Anterior cingulate cortex (tissue), 58 donors: ENCODE results near the gene COG5.
"Not testable (repeated sequence)": the region's sequence is repeated elsewhere in the genome, so short reads cannot be mapped to it uniquely, and the experiment has no call there.

Source experiments
- DNase-seq, 58 donors: peaks; one replicate each; lab custom pipeline; 2025; lab: John Stamatoyannopoulos, UW

Gene COG5

DNA sequence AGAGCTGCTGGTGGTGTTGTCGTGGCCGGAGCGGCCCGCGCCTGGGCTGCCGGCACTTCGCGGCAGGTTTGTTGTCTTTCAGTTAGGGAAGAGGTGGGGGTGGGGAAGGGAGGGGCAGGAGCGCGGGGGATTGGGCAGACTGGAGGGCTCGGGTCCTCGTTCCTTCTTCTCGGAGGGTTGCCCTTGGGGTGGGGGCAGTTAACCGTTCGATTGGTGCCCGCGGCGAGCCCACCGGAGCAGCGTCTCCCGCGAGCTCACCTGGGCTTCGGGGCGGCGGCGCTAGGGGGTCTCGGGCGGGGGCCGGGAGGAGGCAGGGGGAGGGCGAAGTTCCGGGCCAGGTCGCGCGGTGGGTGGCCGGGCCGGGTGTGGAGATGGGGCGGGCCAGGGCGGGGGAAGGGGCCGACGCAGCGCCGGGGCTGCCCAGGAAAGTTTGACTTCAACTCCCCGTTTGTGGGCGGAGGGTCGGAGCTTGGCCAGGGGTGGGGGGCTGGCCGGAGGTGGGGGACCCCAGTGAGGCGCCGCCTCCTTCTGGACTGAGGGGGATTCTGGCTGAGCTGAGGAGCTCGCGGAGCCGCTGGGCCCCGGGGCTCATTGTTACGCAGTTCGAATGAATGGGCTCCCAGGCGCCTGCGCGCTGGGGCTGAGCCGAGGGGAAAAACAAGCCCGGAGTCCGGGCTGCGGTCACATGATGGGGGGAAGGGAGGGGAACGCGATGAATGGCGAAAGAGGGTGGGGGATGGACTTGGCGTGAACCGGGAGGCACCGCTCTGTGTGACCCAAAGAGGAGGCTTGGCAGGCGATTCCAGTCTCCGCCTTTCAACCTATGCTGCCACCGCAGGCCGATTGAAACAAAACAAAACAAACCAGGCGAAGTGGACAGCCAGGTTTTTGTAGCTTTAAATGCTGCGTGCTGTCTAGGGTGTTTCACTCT is 394.3 kb downstream of the COG5 start:
- DNase-seq: peak; percentile 78 to 98 (median 96)

DNA sequence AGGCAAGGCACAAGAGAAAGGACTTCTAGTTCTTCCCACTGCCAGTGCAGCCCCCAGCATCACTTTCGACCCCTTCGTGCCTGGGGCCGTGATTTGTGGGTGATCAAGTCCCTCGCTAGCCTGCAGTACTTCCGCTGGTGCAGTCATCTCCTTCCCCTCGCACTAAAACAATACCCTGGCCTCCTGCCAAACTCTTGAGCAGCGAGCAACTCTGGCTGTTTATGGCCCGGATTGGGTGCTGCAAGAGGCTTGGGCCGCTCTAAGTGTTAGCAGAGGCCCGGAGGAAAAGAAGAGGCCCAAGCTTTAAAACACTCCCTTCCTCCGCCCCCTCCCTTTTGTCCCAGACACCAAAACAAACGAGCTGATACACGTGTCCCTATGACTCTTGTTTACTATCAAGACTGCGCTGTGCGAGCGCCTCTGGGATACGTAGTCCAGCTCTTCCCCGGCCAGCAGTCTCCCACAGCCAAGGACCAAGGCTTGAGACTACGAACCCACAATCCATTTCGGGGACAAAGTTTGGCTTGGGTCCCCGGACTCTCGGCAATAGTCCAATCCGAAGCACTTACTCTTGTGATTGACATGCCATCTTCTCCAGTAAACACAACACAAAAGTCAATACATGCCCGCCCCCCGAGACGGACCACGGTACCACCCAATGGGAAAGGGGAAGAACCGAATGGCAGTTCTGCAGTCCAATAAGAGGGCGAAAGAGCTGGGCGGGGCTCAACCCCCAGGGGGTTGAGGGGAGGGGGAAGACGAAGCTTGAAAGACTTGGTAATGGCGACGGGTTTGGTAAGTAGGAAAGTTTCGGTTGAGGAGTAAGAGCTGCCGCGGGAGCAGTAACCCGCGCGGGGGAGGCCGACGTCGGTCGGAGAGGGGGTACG is 395.2 kb downstream of the COG5 start, which contains the start of gene HBP1:
Gene HBP1, plus strand, starts transcription at position 771 of the 887 bp plus-strand sequence. CDS start 10,891 bp downstream, outside the sequence.
- DNase-seq: peak; percentile 89 to 100 (median 99)

- DNase-seq: peak in 27 of 58 donors; percentile 0 to 84 (median 71)
Measured at GRCh38 chr7:107167483-107168232, 396.1 kb downstream of the COG5 start.

DNA sequence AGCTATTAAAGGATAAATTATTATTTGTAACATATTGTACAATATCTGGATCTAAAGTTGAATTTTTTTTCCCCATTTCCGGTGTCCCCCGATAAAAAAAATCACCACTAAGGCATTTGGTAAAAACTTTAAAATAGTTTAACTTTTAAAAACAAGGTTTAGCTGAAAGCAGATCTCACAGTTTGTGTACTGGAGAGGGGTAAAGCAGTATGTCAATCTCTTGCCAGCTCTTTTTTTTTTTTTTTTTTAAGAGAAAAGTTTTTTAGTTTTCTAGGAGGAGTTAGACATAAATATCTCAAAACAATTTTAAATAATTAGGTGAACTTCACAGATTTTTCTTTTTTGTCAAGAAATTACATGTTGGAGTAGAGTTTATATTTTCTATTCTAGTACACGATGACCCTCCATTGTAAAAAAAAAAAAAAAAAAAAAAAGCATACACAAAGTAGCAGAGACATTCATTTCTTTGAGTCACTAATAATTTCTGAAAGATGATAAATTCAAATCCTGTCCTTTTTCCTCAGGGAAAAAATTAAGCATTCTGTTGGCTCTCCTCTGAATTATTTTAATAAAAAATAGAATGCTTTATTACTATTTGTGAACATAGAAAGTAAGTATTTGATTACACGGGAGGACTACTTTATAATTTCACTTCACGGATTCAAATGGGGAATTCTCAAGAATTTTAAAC is 396.8 kb downstream of the COG5 start:
- no peak for DNase-seq

DNA sequence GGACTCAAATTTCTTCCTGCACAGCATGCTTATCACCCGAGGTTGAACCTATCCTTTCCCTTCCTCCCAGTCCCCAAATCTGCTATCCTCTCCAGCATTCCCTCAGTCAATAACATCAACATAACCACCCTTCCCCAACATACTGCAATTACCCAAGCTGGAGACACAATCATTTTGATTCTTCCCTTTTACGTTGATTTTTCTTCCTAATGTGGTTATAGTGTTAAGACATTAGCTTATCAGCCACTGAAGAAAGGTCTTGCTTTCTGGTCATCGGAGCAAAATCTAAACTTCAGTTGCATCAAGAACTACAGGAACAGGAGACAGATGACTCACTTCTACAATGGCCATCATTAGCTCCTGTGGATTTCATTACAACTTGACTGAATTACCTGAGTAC is 398.4 kb downstream of the COG5 start:
- DNase-seq: no peak

DNA sequence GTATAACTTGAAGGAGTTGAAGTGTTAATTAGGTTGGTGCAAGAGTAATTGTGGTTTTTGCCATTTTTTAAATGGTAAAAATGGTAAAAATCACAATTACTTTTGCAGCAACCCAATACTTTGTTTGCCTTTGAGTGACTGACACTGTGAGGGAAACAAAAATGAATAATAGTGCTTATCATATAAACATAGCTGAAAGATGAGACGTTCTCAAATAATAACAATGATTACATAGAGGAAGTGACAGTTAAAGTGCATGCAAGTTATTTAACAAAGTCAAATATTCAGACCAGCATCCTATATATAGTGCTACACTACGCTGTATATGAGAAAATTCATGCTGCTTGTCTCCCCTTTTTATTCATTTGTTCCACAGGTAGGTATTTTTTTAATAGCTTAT is 399.6 kb downstream of the COG5 start:
- DNase-seq: no peak

GRCh38 chr7:107162475-107162874 is 401.2 kb downstream of the COG5 start:
- DNase-seq: no peak

- no peak for DNase-seq
Measured at GRCh38 chr7:107161415-107161814, 402.3 kb downstream of the COG5 start.

GRCh38 chr7:107160389-107160788 is 403.3 kb downstream of the COG5 start:
- no peak for DNase-seq

DNA sequence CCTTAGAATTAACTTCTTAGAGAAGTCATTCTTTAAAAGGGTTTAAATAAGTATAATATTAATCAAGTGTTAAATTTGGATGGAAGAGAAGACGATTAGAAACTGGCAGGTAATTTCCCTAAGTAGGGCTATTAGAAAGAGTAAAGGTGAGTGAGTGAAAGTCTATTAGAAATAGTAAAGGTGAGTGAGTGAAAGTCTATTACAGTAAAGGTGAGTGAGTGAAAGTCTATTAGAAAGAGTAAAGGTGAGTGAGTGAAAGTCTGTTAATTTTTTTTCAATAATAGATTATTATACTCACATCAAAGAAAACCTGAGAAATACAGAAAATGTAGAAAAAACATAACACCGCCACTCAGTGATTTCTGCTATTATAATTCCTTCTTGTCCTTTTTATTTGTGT is 405.7 kb downstream of the COG5 start:
- DNase-seq: no peak

- DNase-seq: peak in 3 of 58 donors; percentile 1 to 13 (median 8)
Measured at GRCh38 chr7:107157091-107157490, 406.6 kb downstream of the COG5 start.

- not testable (repeated sequence) for DNase-seq
Measured at GRCh38 chr7:107155726-107156125, 408.0 kb downstream of the COG5 start.

GRCh38 chr7:107154826-107155225 is 408.9 kb downstream of the COG5 start:
- DNase-seq: no peak

DNA sequence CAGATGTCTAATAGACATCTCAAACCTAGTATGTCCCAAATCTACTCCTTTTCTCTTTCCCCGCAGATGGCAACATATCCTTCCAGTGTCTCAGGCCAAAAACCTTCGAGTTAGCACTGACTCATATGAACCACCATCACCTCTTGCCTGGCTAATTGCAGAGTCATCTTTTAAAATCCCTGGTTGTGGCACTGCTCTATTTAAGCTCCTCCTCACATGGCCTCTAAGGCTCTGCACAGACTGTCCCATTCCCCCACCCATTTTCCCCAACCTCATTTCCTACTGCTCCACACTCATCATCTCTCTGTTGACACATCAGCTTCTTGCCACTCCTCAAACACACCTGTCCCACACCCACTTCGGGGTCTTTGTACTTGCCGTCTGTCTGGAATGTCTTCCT is 411.7 kb downstream of the COG5 start:
- DNase-seq: no peak
